GM12878 (cell line): ENCODE results near the gene SSNA1.

ENCODE experiments used
- BHLHE40 ChIP-seq, 2 experiments: fragments of 450-650 bp in 1 of 2; IDR thresholded peaks; 2 replicates each; pipeline ENCODE4 v1.6.1; 2011 to 2017; ENCODE audit warnings: low read depth in 2 of 2, borderline replicate concordance in 1 of 2, improper control_type of control experiment in 1 of 2, low read length in 1 of 2, mild to moderate bottlenecking in 1 of 2
- BRCA1 ChIP-seq: IDR thresholded peaks from 2 replicates; pipeline ENCODE4 v1.6.1; 2011; ENCODE audit warnings: low read depth, low read length, improper control_type of control experiment
- EP300 ChIP-seq, 2 experiments: fragments of 150-350 bp in 1 of 2; IDR thresholded peaks; 2 replicates each; pipeline ENCODE4 v1.6.1; 2011 to 2012; ENCODE audit warnings: low read depth in 2 of 2, low read length in 2 of 2, borderline replicate concordance in 1 of 2, improper control_type of control experiment in 1 of 2, inconsistent platforms in 1 of 2; ENCODE audit not compliant: control insufficient read depth in 1 of 2
- ESRRA ChIP-seq: IDR thresholded peaks from 2 replicates; pipeline ENCODE4 v1.6.1; 2012; ENCODE audit warnings: mild to moderate bottlenecking, low read length, improper control_type of control experiment
- JUND ChIP-seq: IDR thresholded peaks from 2 replicates; pipeline ENCODE4 v1.6.1; 2012; ENCODE audit warnings: low read depth, mild to moderate bottlenecking, low read length, improper control_type of control experiment, moderate library complexity
- KDM1A ChIP-seq: fragments of 200-600 bp; sonication (generic); IDR thresholded peaks from 2 replicates; pipeline ENCODE4 v1.6.1; 2016; ENCODE audit warnings: borderline replicate concordance
- NFYB ChIP-seq: IDR thresholded peaks from 2 replicates; pipeline ENCODE4 v1.6.1; 2011; ENCODE audit warnings: low read depth, mild to moderate bottlenecking, low read length, improper control_type of control experiment, moderate library complexity; ENCODE audit not compliant: insufficient read depth
- POLR2A ChIP-seq: IDR thresholded peaks from 2 replicates; pipeline ENCODE4 v1.6.1; 2011; ENCODE audit warnings: low read depth, mild to moderate bottlenecking, low read length
- RB1 ChIP-seq: fragments of 450-650 bp; formaldehyde crosslinking; IDR thresholded peaks from 2 replicates; pipeline ENCODE4 v1.6.1; 2017; ENCODE audit warnings: mild to moderate bottlenecking, borderline replicate concordance
- SRF ChIP-seq, 2 experiments: IDR thresholded peaks; 2 replicates each; pipeline ENCODE4 v1.6.1; 2011; ENCODE audit warnings: low read depth in 2 of 2, low read length in 2 of 2, mild to moderate bottlenecking in 1 of 2, moderate library complexity in 1 of 2
- TF ChIP-seq, protein P1 (sequence below): IDR thresholded peaks from 2 replicates; pipeline ENCODE4 v1.6.1; 2011; ENCODE audit warnings: low read depth, low read length, improper control_type of control experiment, borderline replicate concordance
- TF ChIP-seq, protein P2 (sequence below), 3 experiments: IDR thresholded peaks in 2 of 3; conservative IDR thresholded peaks in 1 of 3; 2 replicates each; pipeline ENCODE4 v1.5.1; 2011; ENCODE audit warnings: low read depth in 3 of 3, low read length in 3 of 3, mild to moderate bottlenecking in 3 of 3, control low read depth in 2 of 3, moderate library complexity in 2 of 3, inconsistent platforms in 1 of 3, mixed read lengths in 1 of 3; ENCODE audit not compliant: control insufficient read depth in 2 of 3, insufficient read depth in 1 of 3; ENCODE audit errors: extremely low read depth in 1 of 3

DNA sequence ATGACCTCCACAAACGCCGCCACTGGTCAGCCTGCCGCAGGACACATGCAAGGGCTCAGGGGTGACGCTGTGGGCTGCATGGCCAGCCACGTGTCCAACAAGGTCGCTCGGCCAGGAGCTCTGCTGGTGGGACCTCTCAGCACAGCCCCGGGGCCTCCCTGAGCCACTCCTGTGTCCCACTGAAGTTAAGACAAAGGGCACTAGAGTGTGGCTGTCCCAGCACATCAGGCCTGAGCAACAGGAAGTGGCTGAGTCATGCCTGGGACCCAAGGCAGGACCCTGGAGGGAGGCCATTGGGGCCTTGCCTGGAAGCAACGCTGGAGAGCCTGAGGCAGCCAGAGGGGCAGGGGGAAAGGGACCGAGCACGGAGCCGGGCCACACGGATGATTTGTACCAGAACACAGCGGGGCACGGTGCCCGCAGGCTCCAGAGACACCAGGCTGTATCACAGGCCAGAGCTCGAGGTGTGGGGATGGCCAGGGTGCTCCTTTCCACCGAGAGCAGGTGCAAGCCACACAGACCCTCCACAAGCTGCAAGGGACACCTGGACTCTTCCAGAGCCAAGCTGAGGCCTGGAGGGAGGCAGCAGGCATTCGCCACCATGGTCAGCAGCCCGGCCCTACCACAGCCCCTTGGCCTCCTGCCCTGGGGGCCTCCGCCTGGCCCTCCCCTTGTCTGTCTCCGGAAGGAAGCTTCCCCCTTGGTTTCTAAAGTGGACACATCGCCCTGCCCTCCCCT, 10.1 kb upstream of the SSNA1 start:
- TF ChIP-seq SRF (IDR thresholded peaks at IDR 0.05; ENCODE audit: low read depth in 2 of 2, low read length in 2 of 2): no peak
- no peak for TF ChIP-seq ESRRA
- no peak for TF ChIP-seq JUND
- TF ChIP-seq KDM1A: no peak
- TF ChIP-seq, protein P1, sequence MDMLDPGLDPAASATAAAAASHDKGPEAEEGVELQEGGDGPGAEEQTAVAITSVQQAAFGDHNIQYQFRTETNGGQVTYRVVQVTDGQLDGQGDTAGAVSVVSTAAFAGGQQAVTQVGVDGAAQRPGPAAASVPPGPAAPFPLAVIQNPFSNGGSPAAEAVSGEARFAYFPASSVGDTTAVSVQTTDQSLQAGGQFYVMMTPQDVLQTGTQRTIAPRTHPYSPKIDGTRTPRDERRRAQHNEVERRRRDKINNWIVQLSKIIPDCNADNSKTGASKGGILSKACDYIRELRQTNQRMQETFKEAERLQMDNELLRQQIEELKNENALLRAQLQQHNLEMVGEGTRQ: no peak
- no peak for TF ChIP-seq POLR2A
- no peak for TF ChIP-seq BHLHE40 (IDR thresholded peaks at IDR 0.05; ENCODE audit: borderline replicate concordance in 1 of 2, low read depth in 2 of 2, low read length in 1 of 2)
- TF ChIP-seq, protein P2, sequence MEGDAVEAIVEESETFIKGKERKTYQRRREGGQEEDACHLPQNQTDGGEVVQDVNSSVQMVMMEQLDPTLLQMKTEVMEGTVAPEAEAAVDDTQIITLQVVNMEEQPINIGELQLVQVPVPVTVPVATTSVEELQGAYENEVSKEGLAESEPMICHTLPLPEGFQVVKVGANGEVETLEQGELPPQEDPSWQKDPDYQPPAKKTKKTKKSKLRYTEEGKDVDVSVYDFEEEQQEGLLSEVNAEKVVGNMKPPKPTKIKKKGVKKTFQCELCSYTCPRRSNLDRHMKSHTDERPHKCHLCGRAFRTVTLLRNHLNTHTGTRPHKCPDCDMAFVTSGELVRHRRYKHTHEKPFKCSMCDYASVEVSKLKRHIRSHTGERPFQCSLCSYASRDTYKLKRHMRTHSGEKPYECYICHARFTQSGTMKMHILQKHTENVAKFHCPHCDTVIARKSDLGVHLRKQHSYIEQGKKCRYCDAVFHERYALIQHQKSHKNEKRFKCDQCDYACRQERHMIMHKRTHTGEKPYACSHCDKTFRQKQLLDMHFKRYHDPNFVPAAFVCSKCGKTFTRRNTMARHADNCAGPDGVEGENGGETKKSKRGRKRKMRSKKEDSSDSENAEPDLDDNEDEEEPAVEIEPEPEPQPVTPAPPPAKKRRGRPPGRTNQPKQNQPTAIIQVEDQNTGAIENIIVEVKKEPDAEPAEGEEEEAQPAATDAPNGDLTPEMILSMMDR (IDR thresholded peaks at IDR 0.05 in 2 of 3, conservative IDR thresholded peaks at IDR 0.05 in 1 of 3; ENCODE audit: control insufficient read depth in 2 of 3, extremely low read depth in 1 of 3, insufficient read depth in 1 of 3, low read depth in 3 of 3, low read length in 3 of 3): no peak
- TF ChIP-seq RB1: no peak
- TF ChIP-seq NFYB: no peak
- no peak for TF ChIP-seq BRCA1
- no peak for TF ChIP-seq EP300 (IDR thresholded peaks at IDR 0.05; ENCODE audit: borderline replicate concordance in 1 of 2, control insufficient read depth in 1 of 2, low read depth in 2 of 2, low read length in 2 of 2)
